Stomach smooth muscle (tissue), 2 donors: Measurements from ENCODE around the gene STIMATE.

Source experiments
- H3K27ac ChIP-seq: one replicate; pipeline ENCODE4 v1.7.0; 2013; ENCODE audit warnings: mild to moderate bottlenecking, low read length, inconsistent platforms
- H3K27me3 ChIP-seq, 2 donors: one replicate each; pipeline ENCODE4 v1.7.0; 2013; ENCODE audit warnings: low read length in 2 of 2; ENCODE audit not compliant: insufficient read depth in 2 of 2, control insufficient read depth in 1 of 2
- H3K36me3 ChIP-seq, 2 donors: one replicate each; pipeline ENCODE4 v1.7.0; 2013; ENCODE audit warnings: low read length in 2 of 2; ENCODE audit not compliant: control insufficient read depth in 2 of 2, insufficient read depth in 2 of 2
- H3K4me1 ChIP-seq: one replicate; pipeline ENCODE4 v1.7.0; 2013; ENCODE audit warnings: low read length; ENCODE audit not compliant: control insufficient read depth, insufficient read depth
- H3K4me3 ChIP-seq, 2 donors: one replicate each; pipeline ENCODE4 v1.7.0; 2013; ENCODE audit warnings: low read length in 2 of 2
- H3K9ac ChIP-seq, 2 donors: one replicate each; pipeline ENCODE4 v1.7.0; 2013; ENCODE audit warnings: low read length in 2 of 2, mild to moderate bottlenecking in 1 of 2
- H3K9me3 ChIP-seq, 2 donors: one replicate each; pipeline ENCODE4 v1.7.0; 2013; ENCODE audit warnings: low read length in 2 of 2; ENCODE audit not compliant: control insufficient read depth in 2 of 2
- donor health status: healthy.
- donor health status: Pancreatic carcinoma.

STIMATE gene

GRCh38 chr3:52817860-52818259 is 79.5 kb downstream of the STIMATE start:
- Histone ChIP-seq H3K9ac (no peak overlapping the region), H3K27me3 (no peaks in the 10 kb centered on the region), H3K9me3 (no peaks in the 10 kb centered on the region), H3K27ac (no peak overlapping the region), H3K36me3 (no peaks in the 10 kb centered on the region), H3K4me1 (no peaks in the 10 kb centered on the region), H3K4me3 (no peak overlapping the region)

GRCh38 chr3:52817221-52817620 is 80.1 kb downstream of the STIMATE start:
- Histone ChIP-seq H3K9ac (no peak overlapping the region), H3K36me3 (no peaks in the 10 kb centered on the region), H3K27ac (no peak overlapping the region), H3K4me3 (no peak overlapping the region), H3K27me3 (no peaks in the 10 kb centered on the region), H3K4me1 (no peaks in the 10 kb centered on the region), H3K9me3 (no peaks in the 10 kb centered on the region)

- Histone ChIP-seq H3K36me3 (no peaks in the 10 kb centered on the region), H3K9me3 (no peaks in the 10 kb centered on the region), H3K9ac (no peak overlapping the region), H3K27me3 (no peaks in the 10 kb centered on the region), H3K4me3 (no peak overlapping the region), H3K4me1 (no peaks in the 10 kb centered on the region), H3K27ac (no peak overlapping the region)
Measured at GRCh38 chr3:52816654-52817053, 80.7 kb downstream of the STIMATE start.

GRCh38 chr3:52816199-52816598 is 81.1 kb downstream of the STIMATE start:
- no peaks in the 10 kb centered on the region for H3K4me1 ChIP-seq
- no peaks in the 10 kb centered on the region for H3K36me3 ChIP-seq
- no peaks in the 10 kb centered on the region for H3K27me3 ChIP-seq

GRCh38 chr3:52813810-52814209 is 83.5 kb downstream of the STIMATE start:
- Histone ChIP-seq H3K4me1 (no peaks in the 10 kb centered on the region), H3K36me3 (no peaks in the 10 kb centered on the region), H3K27me3 (no peaks in the 10 kb centered on the region), H3K27ac (no peak overlapping the region), H3K9me3 (no peaks in the 10 kb centered on the region), H3K4me3 (no peak overlapping the region), H3K9ac (no peak overlapping the region)

More at GRCh38 chr3:52816199-52816598, 81.1 kb downstream of the STIMATE start:
- Histone ChIP-seq H3K27ac (no peak overlapping the region), H3K4me3 (no peak overlapping the region), H3K9me3 (no peaks in the 10 kb centered on the region), H3K9ac (no peak overlapping the region)

GRCh38 chr3:52811452-52812011 is 85.8 kb downstream of the STIMATE start:
- Histone ChIP-seq H3K9ac (no peak overlapping the region), H3K9me3 (no peaks in the 10 kb centered on the region), H3K27ac (no peak overlapping the region), H3K4me3 (no peak overlapping the region), H3K36me3 (no peaks in the 10 kb centered on the region), H3K4me1 (no peaks in the 10 kb centered on the region), H3K27me3 (no peaks in the 10 kb centered on the region)

GRCh38 chr3:52810923-52811322 is 86.4 kb downstream of the STIMATE start:
- Histone ChIP-seq H3K27me3 (no peaks in the 10 kb centered on the region), H3K4me1 (no peaks in the 10 kb centered on the region), H3K4me3 (no peak overlapping the region), H3K9me3 (no peaks in the 10 kb centered on the region), H3K36me3 (no peaks in the 10 kb centered on the region), H3K9ac (no peak overlapping the region), H3K27ac (no peak overlapping the region)

- Histone ChIP-seq H3K27me3 (peaks cover 2 to 4% of the 10 kb centered on the region in 2 donors), H3K9ac (no peak overlapping the region), H3K4me3 (no peak overlapping the region), H3K27ac (no peak overlapping the region), H3K36me3 (no peaks in the 10 kb centered on the region), H3K4me1 (no peaks in the 10 kb centered on the region), H3K9me3 (no peaks in the 10 kb centered on the region)
Measured at GRCh38 chr3:52809662-52810377, 87.5 kb downstream of the STIMATE start.

- Histone ChIP-seq H3K27me3 (peaks cover 2 to 4% of the 10 kb centered on the region in 2 donors), H3K36me3 (no peaks in the 10 kb centered on the region), H3K9me3 (no peaks in the 10 kb centered on the region), H3K4me3 (no peak overlapping the region), H3K9ac (no peak overlapping the region), H3K27ac (no peak overlapping the region), H3K4me1 (no peaks in the 10 kb centered on the region)
Measured at GRCh38 chr3:52809149-52809548, 88.2 kb downstream of the STIMATE start.

- H3K27ac ChIP-seq: no peak overlapping the region
- no peaks in the 10 kb centered on the region for H3K4me1 ChIP-seq
- H3K9me3 ChIP-seq: no peaks in the 10 kb centered on the region
- H3K9ac ChIP-seq: no peak overlapping the region
- H3K27me3 ChIP-seq: peaks cover 4% of the 10 kb centered on the region in 2 donors
- H3K4me3 ChIP-seq: no peak overlapping the region
- no peaks in the 10 kb centered on the region for H3K36me3 ChIP-seq
Measured at GRCh38 chr3:52805270-52806039, 91.9 kb downstream of the STIMATE start.

- Histone ChIP-seq H3K9ac (no peak overlapping the region), H3K27ac (no peak overlapping the region), H3K36me3 (no peaks in the 10 kb centered on the region), H3K9me3 (no peaks in the 10 kb centered on the region), H3K4me3 (no peak overlapping the region), H3K4me1 (no peaks in the 10 kb centered on the region), H3K27me3 (peaks cover 4% of the 10 kb centered on the region in 2 donors)
Measured at GRCh38 chr3:52801839-52802238, 95.5 kb downstream of the STIMATE start.
